NCI-H345 (cell line): ENCODE data around the gene CD68.
A peak's percentile ranks its signal among the peaks of the same experiment; 100 is the strongest.

Experiments
- DNase-seq: peaks from one replicate; lab custom pipeline; 2025; lab: John Stamatoyannopoulos, UW

Gene CD68

GRCh38 chr17:7579001-7579833, at the start of gene CD68:
Gene CD68 (plus strand): TSS chr17:7579638. CDS start chr17:7579678, 40 bp downstream.
- no peak for DNase-seq

DNA sequence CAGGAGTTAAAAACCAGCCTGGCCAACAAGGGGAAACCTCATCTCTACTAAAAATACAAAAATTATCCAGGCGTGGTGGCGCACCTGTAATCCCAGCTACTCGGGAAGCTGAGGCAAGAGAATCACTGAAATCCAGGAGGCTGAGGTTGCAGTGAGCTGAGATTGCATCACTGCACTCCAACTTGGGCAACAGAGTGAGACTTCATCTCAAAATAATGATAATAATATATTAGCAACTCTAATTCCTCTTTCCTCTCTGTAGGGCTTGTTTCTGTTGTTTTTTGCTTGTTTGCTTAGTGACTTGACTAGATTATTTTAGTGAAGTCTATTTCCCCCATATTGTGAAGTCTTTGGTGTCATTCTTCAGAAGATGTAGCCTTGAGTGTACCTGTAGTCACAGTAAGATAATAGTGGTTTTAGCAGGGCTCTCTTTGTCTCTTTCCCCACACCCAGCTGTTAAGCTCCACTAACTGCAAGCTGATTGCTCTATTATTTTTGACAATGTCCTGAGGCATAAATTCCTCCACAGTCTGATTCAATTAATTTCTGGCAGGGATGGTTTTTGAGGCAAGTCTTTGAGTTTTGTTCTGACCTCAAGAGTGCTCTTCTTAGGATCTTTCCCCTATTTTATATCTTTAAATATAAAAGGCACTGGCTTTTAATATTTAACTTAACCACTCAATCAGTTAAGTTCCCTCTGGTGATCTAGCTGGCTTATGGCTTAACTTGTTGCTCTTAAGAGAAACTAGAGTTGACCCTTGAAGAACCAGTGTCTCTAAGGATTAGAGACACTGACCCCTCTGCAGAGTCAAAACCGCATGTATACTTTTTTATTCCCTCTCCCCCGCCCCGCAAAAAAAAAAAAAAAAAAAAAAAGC, 49.2 kb upstream of the CD68 start:
- no peak for DNase-seq

DNA sequence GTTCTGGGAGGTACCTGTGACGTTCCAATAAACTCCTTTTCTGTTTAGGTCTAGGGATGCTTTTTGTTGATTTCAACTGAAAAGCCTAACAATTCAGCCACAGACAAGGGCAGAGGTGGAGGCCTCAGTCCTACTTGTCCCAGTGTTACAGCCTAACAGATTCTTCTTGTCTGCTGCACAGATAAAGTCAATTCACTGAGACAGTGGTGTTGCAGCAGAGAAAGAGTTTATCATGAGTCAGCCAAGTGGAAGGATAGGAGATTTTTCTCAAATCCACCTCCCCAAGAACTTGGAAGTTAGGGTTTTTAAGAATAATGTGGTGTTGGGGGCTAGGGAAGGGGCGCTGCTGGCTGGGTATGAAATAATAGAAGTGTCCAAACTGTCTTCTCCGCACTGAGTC, 41.4 kb upstream of the CD68 start:
- DNase-seq: no peak

GRCh38 chr17:7538891-7539545, 40.4 kb upstream of the CD68 start:
- no peak for DNase-seq

GRCh38 chr17:7541074-7541621, 38.3 kb upstream of the CD68 start:
- DNase-seq: no peak

GRCh38 chr17:7544911-7545310, 34.5 kb upstream of the CD68 start:
- DNase-seq: no peak

- peak; percentile 12 for DNase-seq
These were observed 30.6 kb upstream of the CD68 start, which contains the start of gene TNFSF12 for GRCh38 chr17:7548585-7549400. Gene TNFSF12 (plus strand): TSS chr17:7549058. CDS start chr17:7549154, 96 bp downstream.

- DNase-seq: no peak
These were observed 29.9 kb upstream of the CD68 start for GRCh38 chr17:7549401-7550055.

GRCh38 chr17:7550344-7550743, 29.1 kb upstream of the CD68 start:
- DNase-seq: no peak

DNA sequence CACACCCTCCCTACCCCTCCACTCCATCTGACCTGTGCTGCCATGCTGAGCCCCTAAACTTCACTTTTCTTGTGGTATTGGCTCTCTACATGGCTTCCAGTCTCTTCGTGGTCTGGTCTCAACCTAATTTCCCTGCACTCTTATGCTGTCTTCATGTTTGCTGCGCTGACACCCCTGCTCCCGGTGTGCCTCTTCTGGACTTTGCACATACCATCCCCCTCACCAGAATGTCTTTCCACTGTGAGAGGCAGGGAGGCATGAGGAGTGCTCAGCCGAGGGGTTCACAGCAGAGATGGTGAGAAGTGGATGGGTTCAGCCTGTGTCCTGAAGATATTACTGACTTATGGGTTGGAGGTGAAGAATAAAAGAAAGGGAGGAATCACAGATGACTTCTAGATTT, 28.0 kb upstream of the CD68 start:
- DNase-seq: no peak

GRCh38 chr17:7552621-7553051, 26.8 kb upstream of the CD68 start:
- no peak for DNase-seq

DNA sequence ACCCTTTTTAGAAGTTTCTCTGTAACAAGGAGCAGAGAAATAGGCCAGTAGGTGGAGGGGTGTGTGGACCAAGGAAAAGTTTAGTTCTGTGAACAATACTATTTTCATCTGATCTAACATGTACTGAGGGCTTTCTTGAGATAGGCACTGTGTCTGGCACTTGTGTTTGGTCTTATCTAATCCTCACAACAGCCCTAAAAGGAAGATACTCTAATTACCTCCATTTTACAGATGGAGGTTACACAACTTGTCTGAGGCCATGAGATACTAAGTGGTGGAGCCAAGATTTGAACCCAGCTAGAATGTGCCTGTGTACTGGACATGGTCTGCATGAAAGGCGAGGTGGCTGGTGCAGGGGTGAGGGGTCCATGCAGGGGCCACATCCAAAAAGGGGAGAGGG, 26.1 kb upstream of the CD68 start:
- DNase-seq: no peak

GRCh38 chr17:7555320-7555948, 24.0 kb upstream of the CD68 start:
- no peak for DNase-seq

DNA sequence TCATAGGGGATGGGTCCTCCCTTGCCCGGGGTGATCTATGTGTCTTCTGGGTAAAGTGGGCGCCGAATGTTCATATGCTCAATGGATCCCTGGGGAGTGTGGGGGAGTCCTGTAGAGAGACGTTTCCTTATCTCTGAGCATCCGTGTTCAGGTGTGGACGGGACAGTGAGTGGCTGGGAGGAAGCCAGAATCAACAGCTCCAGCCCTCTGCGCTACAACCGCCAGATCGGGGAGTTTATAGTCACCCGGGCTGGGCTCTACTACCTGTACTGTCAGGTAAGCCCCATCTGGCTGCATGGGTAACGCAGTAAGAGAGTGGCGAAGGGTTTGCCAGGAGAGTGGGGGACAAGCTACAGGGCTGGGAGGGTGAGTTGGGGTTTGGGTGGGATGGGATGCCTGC, 22.8 kb upstream of the CD68 start:
- no peak for DNase-seq

DNA sequence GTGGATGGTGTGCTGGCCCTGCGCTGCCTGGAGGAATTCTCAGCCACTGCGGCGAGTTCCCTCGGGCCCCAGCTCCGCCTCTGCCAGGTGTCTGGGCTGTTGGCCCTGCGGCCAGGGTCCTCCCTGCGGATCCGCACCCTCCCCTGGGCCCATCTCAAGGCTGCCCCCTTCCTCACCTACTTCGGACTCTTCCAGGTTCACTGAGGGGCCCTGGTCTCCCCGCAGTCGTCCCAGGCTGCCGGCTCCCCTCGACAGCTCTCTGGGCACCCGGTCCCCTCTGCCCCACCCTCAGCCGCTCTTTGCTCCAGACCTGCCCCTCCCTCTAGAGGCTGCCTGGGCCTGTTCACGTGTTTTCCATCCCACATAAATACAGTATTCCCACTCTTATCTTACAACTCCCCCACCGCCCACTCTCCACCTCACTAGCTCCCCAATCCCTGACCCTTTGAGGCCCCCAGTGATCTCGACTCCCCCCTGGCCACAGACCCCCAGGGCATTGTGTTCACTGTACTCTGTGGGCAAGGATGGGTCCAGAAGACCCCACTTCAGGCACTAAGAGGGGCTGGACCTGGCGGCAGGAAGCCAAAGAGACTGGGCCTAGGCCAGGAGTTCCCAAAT, 22.2 kb upstream of the CD68 start:
- no peak for DNase-seq

- peak; percentile 42 for DNase-seq
These were observed 21.5 kb upstream of the CD68 start for GRCh38 chr17:7557775-7558543.

DNA sequence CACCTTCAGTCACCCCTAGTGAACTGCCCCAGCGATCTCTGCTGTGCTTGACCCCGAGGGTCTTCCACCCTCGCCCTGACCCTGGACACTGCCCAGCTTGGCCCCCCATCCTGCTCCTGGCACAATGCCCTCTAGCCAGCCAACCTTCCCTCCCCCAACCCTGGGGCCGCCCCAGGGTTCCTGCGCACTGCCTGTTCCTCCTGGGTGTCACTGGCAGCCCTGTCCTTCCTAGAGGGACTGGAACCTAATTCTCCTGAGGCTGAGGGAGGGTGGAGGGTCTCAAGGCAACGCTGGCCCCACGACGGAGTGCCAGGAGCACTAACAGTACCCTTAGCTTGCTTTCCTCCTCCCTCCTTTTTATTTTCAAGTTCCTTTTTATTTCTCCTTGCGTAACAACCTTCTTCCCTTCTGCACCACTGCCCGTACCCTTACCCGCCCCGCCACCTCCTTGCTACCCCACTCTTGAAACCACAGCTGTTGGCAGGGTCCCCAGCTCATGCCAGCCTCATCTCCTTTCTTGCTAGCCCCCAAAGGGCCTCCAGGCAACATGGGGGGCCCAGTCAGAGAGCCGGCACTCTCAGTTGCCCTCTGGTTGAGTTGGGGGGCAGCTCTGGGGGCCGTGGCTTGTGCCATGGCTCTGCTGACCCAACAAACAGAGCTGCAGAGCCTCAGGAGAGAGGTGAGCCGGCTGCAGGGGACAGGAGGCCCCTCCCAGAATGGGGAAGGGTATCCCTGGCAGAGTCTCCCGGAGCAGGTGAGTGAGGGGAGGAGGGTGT, 20.7 kb upstream of the CD68 start, which contains the start of gene TNFSF13:
Gene TNFSF13, plus strand, starts transcription at position 207 of the 776 bp plus-strand sequence. Its CDS starts 290 bp downstream, at position 497.
- DNase-seq: no peak
